Measurements from ENCODE around the gene ADAT2. TPM values are rescaled to one million over a fixed set of nuclear protein-coding genes. Genes with fewer than 3 reads are reported as not detected.

The ADAT2 gene
- total and polyA plus RNA-seq, 2 of the 4 experiments (the other 2 are of a cell fraction) = 2.7 to 5.4 TPM

GRCh38 chr6:143431226-143431625, 19.3 kb downstream of the ADAT2 start:
- Histone ChIP-seq H3K4me2 (ENCODE audit: low read depth, low read length) (no peak overlapping the region), H4K20me1 (ENCODE audit: insufficient read depth, low read length) (no peaks in the 10 kb centered on the region), H2AFZ (replicated peaks; ENCODE audit: low read length, poor library complexity) (no peak overlapping the region), H2BK5ac (ENCODE audit: low read depth, low read length, poor library complexity, severe bottlenecking) (no peak overlapping the region), H3K9ac (ENCODE audit: low read depth, low read length) (no peak overlapping the region), H3K9me1 (ENCODE audit: insufficient read depth, low read length) (0 out of 2 replicates have a peak, but pooled peaks cover under 1% of the 10 kb centered on the region), H3K79me1 (ENCODE audit: low read depth in 1 of 2, low read length in 2 of 2) (no peaks in the 10 kb centered on the region), H3K4me3 (ENCODE audit: insufficient read depth, low read depth, low read length) (no peak overlapping the region), H3K4me1 (ENCODE audit: control insufficient read depth, insufficient read depth, low read length) (peaks cover 2% of the 10 kb centered on the region; the same call in 1 of the 2 replicates), H2AK5ac (ENCODE audit: low read depth, low read length) (no peak overlapping the region), H3K18ac (ENCODE audit: low read depth, low read length) (no peak overlapping the region), H3K27me3 (ENCODE audit: control insufficient read depth, insufficient read depth, low read length) (no peaks in the 10 kb centered on the region), H4K91ac (ENCODE audit: insufficient read depth, low read depth, low read length) (no peak overlapping the region), H3K36me3 (ENCODE audit: control insufficient read depth, insufficient read depth, low read length) (peaks cover 8% of the 10 kb centered on the region), H3K14ac (replicated peaks; ENCODE audit: low read depth, low read length) (no peak overlapping the region), H4K5ac (ENCODE audit: low read depth, low read length) (no peak overlapping the region), H4K8ac (ENCODE audit: low read depth in 2 of 2, low read length in 2 of 2) (no peak overlapping the region), H3K9me3 (ENCODE audit: control insufficient read depth, insufficient read depth, low read length) (no peaks in the 10 kb centered on the region), H2BK15ac (ENCODE audit: low read depth, low read length) (no peak overlapping the region), H2BK20ac (ENCODE audit: low read depth, low read length) (no peak overlapping the region), H3K27ac (ENCODE audit: insufficient read depth, low read length) (no peak overlapping the region), H2BK120ac (ENCODE audit: low read depth, low read length) (no peak overlapping the region), H2AK9ac (replicated peaks; ENCODE audit: low read depth, low read length, poor library complexity) (no peak overlapping the region), H3K56ac (ENCODE audit: extremely low read depth, insufficient read depth, low read length) (no peak overlapping the region), H3K4ac (ENCODE audit: low read depth, low read length) (no peak overlapping the region), H3K23ac (ENCODE audit: low read depth, low read length) (no peak overlapping the region)
- DNase-seq (no peak), ATAC-seq (ENCODE audit: low read depth) (no peak)
- intact Hi-C loops (cut with micrococcal nuclease) = no loop called here
- in situ Hi-C loops (cut with MboI; ENCODE audit: low sequenced_read_pairs) = loop anchor here (10.0 kb wide), 1 partner anchor 956 kb away; no protein-coding TSS in a partner anchor
- POLR2A ChIA-PET (ENCODE audit: unreplicated experiment) = no interaction called here
- dilution Hi-C loops (cut with HindIII; ENCODE audit: low sequenced_read_pairs, unreplicated experiment) = no loop called here
- TF ChIP-seq CTCF (conservative IDR thresholded peaks at IDR 0.05; ENCODE audit: low read depth, low read length) (no peak), CEBPB (IDR thresholded peaks at IDR 0.05; ENCODE audit: low read depth, low read length) (no peak), RAD21 (IDR thresholded peaks at IDR 0.05; ENCODE audit: low read length) (no peak), MAFK (IDR thresholded peaks at IDR 0.05; ENCODE audit: low read depth, low read length) (no peak), CHD1 (IDR thresholded peaks at IDR 0.05; ENCODE audit: low read depth, low read length) (no peak), MXI1 (IDR thresholded peaks at IDR 0.05; ENCODE audit: borderline replicate concordance, low read depth, low read length) (no peak), FOS (IDR thresholded peaks at IDR 0.05; ENCODE audit: low read depth, low read length) (no peak)
- CTCF ChIA-PET = no interaction called here
- no CpG with 5 or more reads among the region's 1 CpG for WGBS, 2 experiments (ENCODE audit: extremely low coverage in 2 of 2, insufficient read length in 1 of 2)
- BruUV-seq (replicated peaks) = no TSS peak
